Measurements from ENCODE around the gene TANK.

The TANK gene

GRCh38 chr2:161245261-161245553, 85.0 kb downstream of the TANK start:
- no peak overlapping the region for H3K4me3 ChIP-seq (ENCODE audit: low read length)
- no peak for DNase-seq (ENCODE audit: low read depth)
- TF ChIP-seq CTCF (conservative IDR thresholded peaks at IDR 0.05; ENCODE audit: low read depth, low read length) = no peak

GRCh38 chr2:161245671-161246070, 85.4 kb downstream of the TANK start:
- H3K4me3 ChIP-seq (ENCODE audit: low read length) = no peak overlapping the region
- DNase-seq (ENCODE audit: low read depth) = no peak
- no peak for TF ChIP-seq CTCF (conservative IDR thresholded peaks at IDR 0.05; ENCODE audit: low read depth, low read length)

GRCh38 chr2:161246281-161246680, 86.1 kb downstream of the TANK start:
- TF ChIP-seq CTCF (conservative IDR thresholded peaks at IDR 0.05; ENCODE audit: low read depth, low read length) = no peak
- H3K4me3 ChIP-seq (ENCODE audit: low read length) = no peak overlapping the region
- no peak for DNase-seq (ENCODE audit: low read depth)

GRCh38 chr2:161250864-161251436, 90.7 kb downstream of the TANK start:
- peak; percentile 81 for TF ChIP-seq CTCF (conservative IDR thresholded peaks at IDR 0.05; ENCODE audit: low read depth, low read length)

GRCh38 chr2:161257123-161257952, 97.1 kb downstream of the TANK start:
- no peak for TF ChIP-seq CTCF (conservative IDR thresholded peaks at IDR 0.05; ENCODE audit: low read depth, low read length)
- DNase-seq (ENCODE audit: low read depth) = no peak

More at GRCh38 chr2:161250864-161251436, 90.7 kb downstream of the TANK start:
- no peak overlapping the region for H3K4me3 ChIP-seq (ENCODE audit: low read length)
- peak; percentile 16 for DNase-seq (ENCODE audit: low read depth)

GRCh38 chr2:161265874-161266273, 105.6 kb downstream of the TANK start:
- no peak for TF ChIP-seq CTCF (conservative IDR thresholded peaks at IDR 0.05; ENCODE audit: low read depth, low read length)
- H3K4me3 ChIP-seq (ENCODE audit: low read length) = no peak overlapping the region
- no peak for DNase-seq (ENCODE audit: low read depth)

More at GRCh38 chr2:161257123-161257952, 97.1 kb downstream of the TANK start:
- H3K4me3 ChIP-seq (ENCODE audit: low read length) = no peak overlapping the region

GRCh38 chr2:161269111-161269510, 108.9 kb downstream of the TANK start:
- no peak for DNase-seq (ENCODE audit: low read depth)
- H3K4me3 ChIP-seq (ENCODE audit: low read length) = no peak overlapping the region
- no peak for TF ChIP-seq CTCF (conservative IDR thresholded peaks at IDR 0.05; ENCODE audit: low read depth, low read length)
